ENCODE data around the gene UST.

Gene UST

DNA sequence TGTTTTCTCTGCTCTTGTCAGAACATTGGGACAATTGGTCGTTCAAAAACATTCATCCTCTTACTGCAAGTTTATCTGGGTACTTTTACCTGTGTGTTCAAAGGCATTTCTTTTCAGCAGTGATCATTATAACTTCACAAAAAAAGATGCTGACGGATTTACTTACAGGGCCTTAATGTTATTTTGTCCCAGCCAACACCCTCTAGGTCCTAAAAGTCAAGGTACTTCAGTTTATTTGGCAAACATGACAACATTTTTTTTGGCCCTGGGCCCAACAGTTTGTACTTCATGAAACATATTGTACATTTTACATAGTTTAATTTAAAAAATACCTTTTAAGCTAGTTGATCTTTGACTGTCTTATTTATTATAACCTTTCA lies 329.5 kb downstream of the UST start:
- H3K4me2 ChIP-seq (ENCODE audit: low read depth, low read length, poor library complexity, severe bottlenecking): no peak overlapping the region
- TF ChIP-seq, protein P1, sequence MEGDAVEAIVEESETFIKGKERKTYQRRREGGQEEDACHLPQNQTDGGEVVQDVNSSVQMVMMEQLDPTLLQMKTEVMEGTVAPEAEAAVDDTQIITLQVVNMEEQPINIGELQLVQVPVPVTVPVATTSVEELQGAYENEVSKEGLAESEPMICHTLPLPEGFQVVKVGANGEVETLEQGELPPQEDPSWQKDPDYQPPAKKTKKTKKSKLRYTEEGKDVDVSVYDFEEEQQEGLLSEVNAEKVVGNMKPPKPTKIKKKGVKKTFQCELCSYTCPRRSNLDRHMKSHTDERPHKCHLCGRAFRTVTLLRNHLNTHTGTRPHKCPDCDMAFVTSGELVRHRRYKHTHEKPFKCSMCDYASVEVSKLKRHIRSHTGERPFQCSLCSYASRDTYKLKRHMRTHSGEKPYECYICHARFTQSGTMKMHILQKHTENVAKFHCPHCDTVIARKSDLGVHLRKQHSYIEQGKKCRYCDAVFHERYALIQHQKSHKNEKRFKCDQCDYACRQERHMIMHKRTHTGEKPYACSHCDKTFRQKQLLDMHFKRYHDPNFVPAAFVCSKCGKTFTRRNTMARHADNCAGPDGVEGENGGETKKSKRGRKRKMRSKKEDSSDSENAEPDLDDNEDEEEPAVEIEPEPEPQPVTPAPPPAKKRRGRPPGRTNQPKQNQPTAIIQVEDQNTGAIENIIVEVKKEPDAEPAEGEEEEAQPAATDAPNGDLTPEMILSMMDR (IDR thresholded peaks at IDR 0.05; ENCODE audit: insufficient read depth, low read length, poor library complexity, severe bottlenecking): no peak
- no peak for TF ChIP-seq EZH2phosphoT487 (conservative IDR thresholded peaks at IDR 0.05; ENCODE audit: low read length)

DNA sequence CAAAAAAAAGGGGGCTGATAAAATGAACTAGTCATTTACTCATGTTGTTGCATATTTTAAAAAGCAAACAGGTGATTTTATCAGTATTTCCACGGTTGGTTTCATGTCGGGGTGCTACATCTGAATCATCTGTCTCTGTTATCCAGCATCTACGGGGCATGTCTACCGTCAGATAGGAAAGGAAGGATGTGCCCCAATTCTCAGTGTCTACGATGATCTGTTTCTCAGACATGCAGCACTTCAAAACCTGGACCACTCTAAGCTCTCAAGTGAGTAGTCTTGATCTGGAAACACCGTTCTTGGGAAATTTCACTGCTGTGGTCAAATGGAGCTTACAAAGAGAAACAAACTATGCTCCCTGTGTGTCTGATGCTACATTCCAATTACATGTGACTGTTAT lies 330.4 kb downstream of the UST start:
- Histone ChIP-seq H4K20me1 (ENCODE audit: low read depth, low read length) (no peaks in the 10 kb centered on the region), H3F3A (ENCODE audit: insufficient read depth) (no peaks in the 10 kb centered on the region), H3K79me2 (ENCODE audit: insufficient read depth, low read length) (no peaks in the 10 kb centered on the region), H3K9me2 (replicated peaks; ENCODE audit: insufficient read depth, low read length) (no peaks in the 10 kb centered on the region), H3K4me2 (ENCODE audit: low read depth, low read length, poor library complexity, severe bottlenecking) (no peak overlapping the region), H3K27ac (ENCODE audit: low read depth, low read length) (no peak overlapping the region), H3K9ac (ENCODE audit: low read length) (no peak overlapping the region), H3K36me3 (ENCODE audit: low read length) (no peaks in the 10 kb centered on the region), H3K4me3 (ENCODE audit: insufficient read depth, low read length, poor library complexity, severe bottlenecking) (no peak overlapping the region), H2AFZ (ENCODE audit: low read depth, low read length, severe bottlenecking) (no peak overlapping the region), H3K9me3 (ENCODE audit: insufficient read depth, low read length) (no peaks in the 10 kb centered on the region), H3K27me3 (ENCODE audit: low read length) (no peaks in the 10 kb centered on the region)
- no peak for TF ChIP-seq EZH2phosphoT487 (conservative IDR thresholded peaks at IDR 0.05; ENCODE audit: low read length)
- TF ChIP-seq, protein P1 (IDR thresholded peaks at IDR 0.05; ENCODE audit: insufficient read depth, low read length, poor library complexity, severe bottlenecking): no peak

More for the DNA sequence above, 329.5 kb downstream of the UST start:
- H2AFZ ChIP-seq (ENCODE audit: low read depth, low read length, severe bottlenecking): no peak overlapping the region
- H3K27me3 ChIP-seq (ENCODE audit: low read length): no peaks in the 10 kb centered on the region
- no peaks in the 10 kb centered on the region for H3K79me2 ChIP-seq (ENCODE audit: insufficient read depth, low read length)
- H3K36me3 ChIP-seq (ENCODE audit: low read length): no peaks in the 10 kb centered on the region
- H4K20me1 ChIP-seq (ENCODE audit: low read depth, low read length): no peaks in the 10 kb centered on the region
- H3K9me2 ChIP-seq (replicated peaks; ENCODE audit: insufficient read depth, low read length): no peaks in the 10 kb centered on the region
- no peak overlapping the region for H3K27ac ChIP-seq (ENCODE audit: low read depth, low read length)
- H3F3A ChIP-seq (ENCODE audit: insufficient read depth): no peaks in the 10 kb centered on the region
- no peak overlapping the region for H3K9ac ChIP-seq (ENCODE audit: low read length)
- H3K9me3 ChIP-seq (ENCODE audit: insufficient read depth, low read length): no peaks in the 10 kb centered on the region
- no peak overlapping the region for H3K4me3 ChIP-seq (ENCODE audit: insufficient read depth, low read length, poor library complexity, severe bottlenecking)

DNA sequence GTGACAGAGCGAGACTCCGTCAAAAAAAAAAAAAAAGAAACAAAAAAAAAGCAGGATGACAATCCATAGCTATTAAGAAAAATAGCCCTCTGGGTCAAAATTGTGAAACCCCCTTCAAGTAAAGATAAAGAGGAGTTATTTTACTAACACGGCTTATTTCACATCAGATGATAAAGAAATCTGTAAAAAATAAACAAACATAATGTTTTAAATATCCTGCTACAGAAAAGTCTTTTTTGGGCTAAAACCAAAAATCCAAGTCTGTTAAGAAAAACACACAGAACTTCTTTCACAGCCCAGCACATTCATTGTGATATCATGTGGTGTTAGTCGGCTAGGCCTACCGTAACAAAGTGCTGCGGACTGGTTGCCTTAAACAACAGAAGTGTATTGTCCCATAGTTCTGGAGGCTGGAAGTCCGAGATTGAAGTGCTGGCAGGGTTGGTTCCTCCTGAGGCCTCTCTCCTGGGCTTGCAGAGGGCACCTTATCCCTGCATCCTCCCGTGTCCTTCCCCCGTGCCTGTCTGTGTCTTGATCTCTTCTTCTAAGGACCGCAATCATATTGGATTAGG lies 331.5 kb downstream of the UST start:
- H3K9ac ChIP-seq (ENCODE audit: low read length): no peak overlapping the region
- no peaks in the 10 kb centered on the region for H3K79me2 ChIP-seq (ENCODE audit: insufficient read depth, low read length)
- H3F3A ChIP-seq (ENCODE audit: insufficient read depth): no peaks in the 10 kb centered on the region
- H3K4me3 ChIP-seq (ENCODE audit: insufficient read depth, low read length, poor library complexity, severe bottlenecking): no peak overlapping the region
- no peaks in the 10 kb centered on the region for H3K9me2 ChIP-seq (replicated peaks; ENCODE audit: insufficient read depth, low read length)
- no peaks in the 10 kb centered on the region for H3K36me3 ChIP-seq (ENCODE audit: low read length)
- H3K27ac ChIP-seq (ENCODE audit: low read depth, low read length): no peak overlapping the region
- no peak overlapping the region for H3K4me2 ChIP-seq (ENCODE audit: low read depth, low read length, poor library complexity, severe bottlenecking)
- H3K9me3 ChIP-seq (ENCODE audit: insufficient read depth, low read length): no peaks in the 10 kb centered on the region
- no peaks in the 10 kb centered on the region for H3K27me3 ChIP-seq (ENCODE audit: low read length)
- TF ChIP-seq, protein P1 (IDR thresholded peaks at IDR 0.05; ENCODE audit: insufficient read depth, low read length, poor library complexity, severe bottlenecking): no peak
- no peak for TF ChIP-seq EZH2phosphoT487 (conservative IDR thresholded peaks at IDR 0.05; ENCODE audit: low read length)
- no peak overlapping the region for H2AFZ ChIP-seq (ENCODE audit: low read depth, low read length, severe bottlenecking)
- H4K20me1 ChIP-seq (ENCODE audit: low read depth, low read length): no peaks in the 10 kb centered on the region

Measured in SU-DHL-6 (cell line).